ENCODE data around the gene CDT1. TPM values are rescaled to one million over a fixed set of nuclear protein-coding genes. Genes with fewer than 3 reads are reported as not detected.

CDT1 gene
- total and polyA plus RNA-seq, 2 donors from 2014 or later, result 0.56 to 1.5 TPM

GRCh38 chr16:88793251-88793954, 10.2 kb upstream of the CDT1 start:
- Histone ChIP-seq H3K9me3 (ENCODE audit: control insufficient read depth in 2 of 3, insufficient read depth in 1 of 3, low read length in 3 of 3) (no peaks in the 10 kb centered on the region), H3K9ac (ENCODE audit: low read length in 3 of 3) (no peak overlapping the region), H3K27me3 (ENCODE audit: control insufficient read depth, insufficient read depth, low read length) (no peaks in the 10 kb centered on the region), H3K4me3 (ENCODE audit: low read length in 3 of 3) (no peak overlapping the region), H3K4me1 (ENCODE audit: control insufficient read depth in 2 of 3, insufficient read depth in 2 of 3, low read depth in 1 of 3, low read length in 3 of 3) (no peaks in the 10 kb centered on the region), H3K36me3 (ENCODE audit: control insufficient read depth in 2 of 3, insufficient read depth in 3 of 3, low read length in 3 of 3) (no peaks in the 10 kb centered on the region), H3K27ac (ENCODE audit: low read depth in 2 of 2, low read length in 2 of 2) (no peak overlapping the region)
- TF ChIP-seq CTCF (IDR thresholded peaks at IDR 0.05; ENCODE audit: borderline replicate concordance, extremely low read depth, insufficient read depth), result no peak
- DNase-seq (no peak), FAIRE-seq (no peak)
- intact Hi-C loops (cut with DNase I), result no loop called here

GRCh38 chr16:88796278-88796677, 7.3 kb upstream of the CDT1 start:
- no peak for TF ChIP-seq CTCF (IDR thresholded peaks at IDR 0.05; ENCODE audit: borderline replicate concordance, extremely low read depth, insufficient read depth)
- DNase-seq (no peak), FAIRE-seq (no peak)
- Histone ChIP-seq H3K27me3 (ENCODE audit: control insufficient read depth, insufficient read depth, low read length) (no peaks in the 10 kb centered on the region), H3K9ac (ENCODE audit: low read length in 3 of 3) (no peak overlapping the region), H3K27ac (ENCODE audit: low read depth in 2 of 2, low read length in 2 of 2) (no peak overlapping the region), H3K36me3 (ENCODE audit: control insufficient read depth in 2 of 3, insufficient read depth in 3 of 3, low read length in 3 of 3) (no peaks in the 10 kb centered on the region), H3K4me1 (ENCODE audit: control insufficient read depth in 2 of 3, insufficient read depth in 2 of 3, low read depth in 1 of 3, low read length in 3 of 3) (no peaks in the 10 kb centered on the region), H3K9me3 (ENCODE audit: control insufficient read depth in 2 of 3, insufficient read depth in 1 of 3, low read length in 3 of 3) (no peaks in the 10 kb centered on the region), H3K4me3 (ENCODE audit: low read length in 3 of 3) (no peak overlapping the region)
- intact Hi-C loops (cut with DNase I), result no loop called here

- Histone ChIP-seq H3K4me1 (ENCODE audit: control insufficient read depth in 2 of 3, insufficient read depth in 2 of 3, low read depth in 1 of 3, low read length in 3 of 3) (no peaks in the 10 kb centered on the region), H3K9ac (ENCODE audit: low read length in 3 of 3) (no peak overlapping the region), H3K36me3 (ENCODE audit: control insufficient read depth in 2 of 3, insufficient read depth in 3 of 3, low read length in 3 of 3) (no peaks in the 10 kb centered on the region), H3K27me3 (ENCODE audit: control insufficient read depth, insufficient read depth, low read length) (no peaks in the 10 kb centered on the region), H3K27ac (ENCODE audit: low read depth in 2 of 2, low read length in 2 of 2) (no peak overlapping the region), H3K9me3 (ENCODE audit: control insufficient read depth in 2 of 3, insufficient read depth in 1 of 3, low read length in 3 of 3) (no peaks in the 10 kb centered on the region), H3K4me3 (ENCODE audit: low read length in 3 of 3) (no peak overlapping the region)
- FAIRE-seq, result no peak
- DNase-seq, result no peak
- intact Hi-C loops (cut with DNase I), result no loop called here
- no peak for TF ChIP-seq CTCF (IDR thresholded peaks at IDR 0.05; ENCODE audit: borderline replicate concordance, extremely low read depth, insufficient read depth)
These were observed 5.5 kb upstream of the CDT1 start for GRCh38 chr16:88798073-88798472.
